Immature natural killer cell (primary cell): ENCODE results near the gene WDR18. TPM values are rescaled to one million over a fixed set of nuclear protein-coding genes. Genes with fewer than 3 reads are reported as not detected.

Experiments
- DNase-seq, 3 donors: peaks; one replicate each; pipeline ENCODE4 v3.0.0; 2022; ENCODE audit warnings: mixed read lengths in 1 of 3
- H3K27ac Mint-ChIP-seq, 6 donors: one replicate each; pipeline ENCODE4 v1.8.0; 2020; ENCODE audit warnings: mixed read lengths in 6 of 6, mild to moderate bottlenecking in 5 of 6, inconsistent platforms in 4 of 6, moderate library complexity in 3 of 6
- H3K27me3 Mint-ChIP-seq, 3 donors: one replicate each; pipeline ENCODE4 v1.8.0; 2020 to 2021; ENCODE audit warnings: low read depth in 3 of 3, mild to moderate bottlenecking in 3 of 3, mixed read lengths in 3 of 3, moderate library complexity in 3 of 3, inconsistent platforms in 1 of 3
- H3K36me3 Mint-ChIP-seq, 3 donors: one replicate each; pipeline ENCODE4 v1.8.0; 2020; ENCODE audit warnings: mixed read lengths in 3 of 3, inconsistent platforms in 2 of 3, mild to moderate bottlenecking in 2 of 3
- H3K4me1 Mint-ChIP-seq, 2 donors: one replicate each; pipeline ENCODE4 v1.8.0; 2020; ENCODE audit warnings: inconsistent platforms in 2 of 2, mild to moderate bottlenecking in 2 of 2, mixed read lengths in 2 of 2, moderate library complexity in 1 of 2
- H3K4me3 Mint-ChIP-seq, 5 donors: one replicate each; pipeline ENCODE4 v1.8.0; 2020; ENCODE audit warnings: mild to moderate bottlenecking in 5 of 5, mixed read lengths in 5 of 5, inconsistent platforms in 3 of 5, moderate library complexity in 3 of 5
- H3K9me3 Mint-ChIP-seq, 6 donors: one replicate each; pipeline ENCODE4 v1.8.0; 2020; ENCODE audit warnings: mild to moderate bottlenecking in 6 of 6, mixed read lengths in 6 of 6, inconsistent platforms in 4 of 6, moderate library complexity in 3 of 6
- polyA plus RNA-seq, 3 donors: library from polyadenylated mRNA; unstranded; fragments of 300-500 nt; fragmentation: Illumina TruSeq; gene quantifications; one replicate each; pipeline ENCODE4 v1.2.3, GENCODE V29; 2021

WDR18 gene
- polyA plus RNA-seq, 3 donors from 2014 or later = 60.5 to 116 (median 70.9) TPM

DNA sequence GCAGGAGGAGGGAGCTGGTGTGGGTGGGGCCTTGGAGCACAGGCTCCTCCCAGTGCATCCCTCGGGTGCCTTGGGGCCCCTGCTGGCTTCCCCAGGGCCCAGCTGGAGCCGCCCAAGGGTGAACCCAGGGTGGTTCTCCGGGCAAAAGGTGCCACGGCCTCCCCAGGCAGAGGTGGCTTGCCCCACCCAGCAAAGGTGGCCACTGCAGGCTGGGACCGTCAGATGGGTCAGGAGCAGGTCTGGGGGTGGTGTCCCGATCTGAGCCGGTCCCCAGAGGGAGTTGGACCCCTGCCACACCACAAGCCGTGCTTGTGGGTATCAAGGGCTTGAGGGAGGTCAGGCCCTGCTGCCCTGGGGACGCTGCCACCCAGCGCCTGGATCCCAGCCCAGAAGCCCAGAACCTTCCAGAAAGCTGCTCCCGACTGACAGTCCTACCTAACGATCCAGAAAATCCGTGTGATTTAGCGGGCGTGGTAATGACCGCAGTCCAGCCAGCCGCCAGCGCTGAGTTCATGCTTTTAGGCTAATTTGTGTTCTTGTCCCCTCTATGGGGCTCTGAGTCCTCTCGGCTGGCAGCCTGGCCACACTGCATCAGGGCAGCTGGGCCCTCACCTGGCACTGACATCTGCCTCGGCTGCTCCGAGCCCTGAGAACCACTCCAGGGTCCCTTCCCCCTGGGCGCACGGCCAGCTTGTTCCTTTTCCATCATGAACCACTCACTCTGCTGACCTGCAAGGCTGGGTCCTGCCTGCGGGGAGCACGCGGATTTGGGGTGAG is 11.1 kb downstream of the WDR18 start:
- no peak overlapping the region for H3K4me3 Mint-ChIP-seq
- H3K9me3 Mint-ChIP-seq = no peaks in the 10 kb centered on the region
- no peak overlapping the region for H3K27ac Mint-ChIP-seq
- no peaks in the 10 kb centered on the region for H3K36me3 Mint-ChIP-seq
- peaks cover 4 to 15% of the 10 kb centered on the region in 2 donors for H3K4me1 Mint-ChIP-seq
- DNase-seq = no peak
- H3K27me3 Mint-ChIP-seq = peaks cover 20 to 25% (median 25%) of the 10 kb centered on the region in 3 donors

DNA sequence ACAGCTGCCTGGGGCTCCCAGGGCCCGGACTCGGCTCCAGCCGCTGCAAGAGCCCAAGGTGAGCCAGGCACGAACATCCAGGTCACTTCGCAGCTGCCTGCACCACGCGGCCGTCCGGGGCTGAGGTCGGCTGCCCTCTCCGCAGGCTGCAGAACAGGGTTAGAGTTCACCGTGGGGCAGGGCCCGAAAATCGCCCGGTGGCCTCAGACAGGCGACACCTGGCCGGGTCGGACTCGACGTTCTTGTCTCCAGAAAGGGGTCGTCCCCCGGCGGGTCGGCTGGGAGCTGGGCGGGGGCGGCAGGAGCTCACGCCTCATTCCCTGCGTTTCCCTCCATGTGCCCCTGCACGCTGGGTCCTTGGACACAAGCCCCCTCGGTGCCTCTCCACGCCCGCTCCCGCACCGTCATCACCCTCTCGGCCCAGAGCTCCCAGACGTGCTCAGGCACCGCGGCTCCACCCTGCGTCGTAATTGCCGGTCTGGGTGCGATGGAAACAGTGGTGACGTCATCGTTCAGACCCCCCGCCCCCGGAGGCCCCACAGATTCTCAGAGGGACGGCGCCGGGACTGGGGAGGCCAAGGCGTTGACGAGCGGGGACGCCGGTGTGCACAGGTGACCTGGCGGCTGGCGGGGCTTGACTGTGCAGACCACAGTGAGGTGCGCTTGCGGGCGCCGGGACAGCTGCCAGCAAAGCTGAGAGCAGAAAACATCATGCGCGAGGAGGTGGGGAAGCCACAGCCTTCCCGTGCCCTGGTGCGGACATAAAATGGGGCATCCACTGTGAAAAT is 12.1 kb downstream of the WDR18 start:
- no peaks in the 10 kb centered on the region for H3K9me3 Mint-ChIP-seq
- peaks cover 4 to 14% of the 10 kb centered on the region in 2 donors for H3K4me1 Mint-ChIP-seq
- H3K27me3 Mint-ChIP-seq = peaks cover 20 to 25% (median 25%) of the 10 kb centered on the region in 3 donors
- peak overlapping the region; percentile 30 to 72 (median 61) for H3K4me3 Mint-ChIP-seq
- peak overlapping the region; percentile 43 to 94 (median 82) for H3K27ac Mint-ChIP-seq
- DNase-seq = peak; percentile 80 to 87 (median 81)
- H3K36me3 Mint-ChIP-seq = no peaks in the 10 kb centered on the region

DNA sequence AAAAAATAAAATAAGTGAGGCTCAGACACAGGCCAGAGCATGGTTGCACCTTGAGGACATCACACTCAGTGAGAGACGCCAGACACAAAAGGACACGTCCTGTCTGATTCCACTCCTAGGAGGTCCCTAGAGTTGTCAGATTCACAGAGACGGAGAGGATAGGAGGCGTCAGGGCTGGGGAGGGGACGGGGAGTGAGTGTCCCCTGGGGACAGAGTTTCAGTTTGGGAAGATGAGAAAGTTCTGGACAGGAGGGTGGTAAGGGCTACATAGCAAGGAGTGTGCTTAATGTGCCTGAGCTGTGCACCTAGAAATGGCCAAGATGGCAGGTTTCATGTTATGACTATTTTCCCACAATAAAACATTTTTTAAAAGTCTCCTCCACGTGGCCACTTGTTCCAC is 13.9 kb downstream of the WDR18 start:
- Mint-ChIP-seq H3K9me3 (no peaks in the 10 kb centered on the region), H3K27ac (peak overlapping the region in 4 of 6 donors; percentile 30 to 65 (median 48)), H3K4me1 (peaks cover 4 to 14% of the 10 kb centered on the region in 2 donors), H3K27me3 (peaks cover 22 to 25% (median 25%) of the 10 kb centered on the region in 3 donors), H3K36me3 (no peaks in the 10 kb centered on the region), H3K4me3 (peak overlapping the region in 1 of 5 donors; percentile 24)
- DNase-seq = no peak

DNA sequence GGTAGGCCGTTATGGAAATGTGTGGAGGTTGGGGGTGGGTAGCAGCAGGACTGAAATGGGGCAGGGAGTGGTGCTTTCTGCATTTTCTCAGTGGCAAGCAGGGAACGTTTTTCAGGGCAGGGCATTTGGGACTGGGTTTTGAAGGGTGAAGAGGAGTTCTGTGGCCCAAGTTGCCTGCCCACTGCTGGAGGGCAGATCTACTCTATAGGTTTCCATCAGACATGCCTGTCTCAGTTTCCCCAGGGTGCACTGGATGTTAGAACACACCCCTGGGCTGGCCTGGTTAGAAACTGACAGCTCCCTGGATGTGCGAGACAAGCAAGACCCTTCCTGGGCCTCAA is 15.2 kb downstream of the WDR18 start:
- Mint-ChIP-seq H3K4me1 (peaks cover 4 to 14% of the 10 kb centered on the region in 2 donors), H3K27me3 (peaks cover 22 to 25% (median 25%) of the 10 kb centered on the region in 3 donors), H3K9me3 (no peaks in the 10 kb centered on the region), H3K27ac (peak overlapping the region in 1 of 6 donors; percentile 23), H3K36me3 (no peaks in the 10 kb centered on the region), H3K4me3 (peak overlapping the region in 4 of 5 donors; percentile 40 to 51 (median 42))
- DNase-seq = no peak

DNA sequence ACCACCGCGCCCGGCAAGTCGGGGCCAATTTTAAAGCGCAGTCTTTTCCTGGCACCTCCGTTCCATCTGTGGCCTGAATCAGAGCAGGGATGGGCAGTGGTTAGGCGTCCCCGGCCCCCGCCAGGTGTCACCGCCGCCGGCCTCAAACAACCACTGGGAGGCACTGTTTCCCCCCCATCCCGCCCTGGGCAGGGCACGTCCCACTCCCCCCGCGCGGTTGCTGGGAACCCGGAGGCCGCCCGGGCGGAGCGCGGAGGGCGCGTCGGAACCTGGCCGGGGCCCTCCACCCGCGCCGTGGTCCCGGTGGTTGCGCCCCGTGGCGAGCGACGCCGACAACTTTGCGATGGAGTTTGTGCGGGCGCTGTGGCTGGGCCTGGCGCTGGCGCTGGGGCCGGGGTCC is 15.9 kb downstream of the WDR18 start, which contains the start of gene GRIN3B:
Gene GRIN3B, plus strand, starts transcription at position 325 of the 400 bp plus-strand sequence. Its CDS starts 19 bp downstream, at position 344.
- Mint-ChIP-seq H3K4me1 (peaks cover 4 to 14% of the 10 kb centered on the region in 2 donors), H3K27ac (peak within 1 kb of the TSS in 1 of 6 donors; percentile 23), H3K9me3 (no peaks in the 10 kb centered on the region), H3K36me3 (no peaks in the 10 kb centered on the region), H3K4me3 (peak within 1 kb of the TSS in 4 of 5 donors; percentile 40 to 51 (median 42)), H3K27me3 (peaks cover 22 to 25% (median 25%) of the 10 kb centered on the region in 3 donors)
- peak; percentile 25 to 43 (median 34) for DNase-seq

GRCh38 chr19:1000591-1001537 is 16.7 kb downstream of the WDR18 start:
- DNase-seq = no peak
- H3K4me3 Mint-ChIP-seq = no peak overlapping the region
- H3K4me1 Mint-ChIP-seq = peaks cover 4 to 14% of the 10 kb centered on the region in 2 donors
- no peak overlapping the region for H3K27ac Mint-ChIP-seq
- H3K27me3 Mint-ChIP-seq = peaks cover 21 to 25% (median 22%) of the 10 kb centered on the region in 3 donors
- no peaks in the 10 kb centered on the region for H3K36me3 Mint-ChIP-seq
- H3K9me3 Mint-ChIP-seq = no peaks in the 10 kb centered on the region

DNA sequence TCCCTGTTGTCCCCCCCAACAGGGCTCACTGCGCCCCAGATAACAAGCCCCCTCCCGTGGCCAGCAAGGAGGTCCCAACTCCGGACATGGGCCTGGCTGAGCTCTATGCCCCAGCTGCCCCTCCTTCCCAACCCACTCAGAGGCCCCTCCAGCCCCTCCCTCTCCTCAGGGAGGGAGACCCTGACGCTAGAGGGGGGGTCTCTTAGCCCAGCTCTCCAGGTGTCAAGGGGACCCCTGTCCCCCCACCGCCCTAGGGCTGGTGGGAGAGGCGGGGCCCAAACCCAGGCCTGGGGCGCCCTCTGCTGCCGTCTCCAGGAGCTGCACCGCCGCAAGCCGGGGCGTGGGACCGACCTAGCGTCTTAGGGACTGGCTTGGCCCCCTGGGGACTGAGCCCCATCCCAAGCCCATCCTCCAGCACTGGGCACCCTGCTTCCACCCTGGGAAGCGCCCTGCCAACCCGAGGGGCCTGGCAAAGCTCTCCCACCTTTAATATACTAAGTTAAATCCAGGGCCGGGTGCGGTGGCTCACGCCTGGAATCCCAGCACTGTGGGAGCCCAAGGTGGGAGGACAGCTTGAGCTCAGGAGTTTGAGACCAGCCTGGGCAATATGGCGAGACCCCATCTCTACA is 17.5 kb downstream of the WDR18 start:
- peaks cover 16 to 22% (median 17%) of the 10 kb centered on the region in 3 donors for H3K27me3 Mint-ChIP-seq
- H3K36me3 Mint-ChIP-seq = no peaks in the 10 kb centered on the region
- H3K4me1 Mint-ChIP-seq = peaks cover under 1 to 10% of the 10 kb centered on the region in 2 donors
- H3K9me3 Mint-ChIP-seq = no peaks in the 10 kb centered on the region
- no peak overlapping the region for H3K27ac Mint-ChIP-seq
- peak; percentile 56 to 65 (median 63) for DNase-seq
- no peak overlapping the region for H3K4me3 Mint-ChIP-seq

DNA sequence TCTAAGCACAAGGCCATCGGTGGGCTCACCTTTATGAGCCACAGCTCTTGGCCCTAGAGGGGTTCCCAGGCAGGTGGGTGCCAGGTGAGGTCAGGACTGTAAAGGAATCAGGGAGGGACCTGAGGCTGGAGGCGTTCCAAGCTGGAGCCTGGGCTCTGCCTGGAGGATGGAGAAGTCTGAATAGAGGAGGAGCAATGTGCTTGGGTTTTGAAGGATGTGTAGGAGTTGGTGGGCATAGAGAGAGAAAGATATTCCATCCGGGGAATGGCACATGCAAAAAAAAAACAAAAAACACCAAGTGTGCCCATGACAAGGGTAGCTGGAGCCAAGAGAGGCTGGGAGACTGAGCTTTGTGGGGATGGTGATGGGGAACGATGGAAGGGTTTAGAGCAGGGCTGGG is 18.5 kb downstream of the WDR18 start:
- no peak overlapping the region for H3K4me3 Mint-ChIP-seq

DNA sequence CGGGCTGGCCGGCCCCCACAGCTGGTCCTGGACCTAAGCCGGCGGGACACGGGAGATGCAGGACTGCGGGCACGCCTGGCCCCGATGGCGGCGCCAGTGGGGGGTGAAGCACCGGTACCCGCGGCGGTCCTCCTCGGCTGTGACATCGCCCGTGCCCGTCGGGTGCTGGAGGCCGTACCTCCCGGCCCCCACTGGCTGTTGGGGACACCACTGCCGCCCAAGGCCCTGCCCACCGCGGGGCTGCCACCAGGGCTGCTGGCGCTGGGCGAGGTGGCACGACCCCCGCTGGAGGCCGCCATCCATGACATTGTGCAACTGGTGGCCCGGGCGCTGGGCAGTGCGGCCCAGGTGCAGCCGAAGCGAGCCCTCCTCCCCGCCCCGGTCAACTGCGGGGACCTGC is 19.1 kb downstream of the WDR18 start:
- H3K36me3 Mint-ChIP-seq = no peaks in the 10 kb centered on the region
- H3K9me3 Mint-ChIP-seq = no peaks in the 10 kb centered on the region
- H3K27ac Mint-ChIP-seq = no peak overlapping the region
- no peak for DNase-seq
- peaks cover 6 to 12% (median 7%) of the 10 kb centered on the region in 3 donors for H3K27me3 Mint-ChIP-seq
- H3K4me3 Mint-ChIP-seq = no peak overlapping the region
- H3K4me1 Mint-ChIP-seq = peaks cover 0 to 6% of the 10 kb centered on the region in 2 donors

More for the DNA sequence above, 18.5 kb downstream of the WDR18 start:
- peaks cover 0 to 8% of the 10 kb centered on the region in 2 donors for H3K4me1 Mint-ChIP-seq
- no peak overlapping the region for H3K27ac Mint-ChIP-seq
- no peaks in the 10 kb centered on the region for H3K9me3 Mint-ChIP-seq
- H3K27me3 Mint-ChIP-seq = peaks cover 13 to 19% (median 14%) of the 10 kb centered on the region in 3 donors
- no peaks in the 10 kb centered on the region for H3K36me3 Mint-ChIP-seq
- DNase-seq = no peak

- no peak overlapping the region for H3K4me3 Mint-ChIP-seq
- H3K4me1 Mint-ChIP-seq = peaks cover 0 to 1% of the 10 kb centered on the region in 2 donors
- DNase-seq = no peak
- H3K9me3 Mint-ChIP-seq = no peaks in the 10 kb centered on the region
- no peak overlapping the region for H3K27ac Mint-ChIP-seq
- no peaks in the 10 kb centered on the region for H3K36me3 Mint-ChIP-seq
- H3K27me3 Mint-ChIP-seq = peaks cover 1 to 6% (median 2%) of the 10 kb centered on the region in 3 donors
These were observed 20.2 kb downstream of the WDR18 start for GRCh38 chr19:1004204-1004802.

GRCh38 chr19:1004803-1005664 is 20.9 kb downstream of the WDR18 start:
- Mint-ChIP-seq H3K27me3 (peaks cover 0 to 1% (median under 1%) of the 10 kb centered on the region in 3 donors), H3K4me1 (peaks cover 0 to 1% of the 10 kb centered on the region in 2 donors), H3K27ac (no peak overlapping the region), H3K9me3 (no peaks in the 10 kb centered on the region), H3K36me3 (no peaks in the 10 kb centered on the region), H3K4me3 (no peak overlapping the region)
- no peak for DNase-seq
